Measurements from ENCODE around the gene SYNDIG1. TPM values are rescaled to one million over a fixed set of nuclear protein-coding genes. Genes with fewer than 3 reads are reported as not detected.

SYNDIG1 gene
- polyA plus RNA-seq, 4 donors, result 0.90 to 2.0 (median 1.9) TPM; not detected in 1

DNA sequence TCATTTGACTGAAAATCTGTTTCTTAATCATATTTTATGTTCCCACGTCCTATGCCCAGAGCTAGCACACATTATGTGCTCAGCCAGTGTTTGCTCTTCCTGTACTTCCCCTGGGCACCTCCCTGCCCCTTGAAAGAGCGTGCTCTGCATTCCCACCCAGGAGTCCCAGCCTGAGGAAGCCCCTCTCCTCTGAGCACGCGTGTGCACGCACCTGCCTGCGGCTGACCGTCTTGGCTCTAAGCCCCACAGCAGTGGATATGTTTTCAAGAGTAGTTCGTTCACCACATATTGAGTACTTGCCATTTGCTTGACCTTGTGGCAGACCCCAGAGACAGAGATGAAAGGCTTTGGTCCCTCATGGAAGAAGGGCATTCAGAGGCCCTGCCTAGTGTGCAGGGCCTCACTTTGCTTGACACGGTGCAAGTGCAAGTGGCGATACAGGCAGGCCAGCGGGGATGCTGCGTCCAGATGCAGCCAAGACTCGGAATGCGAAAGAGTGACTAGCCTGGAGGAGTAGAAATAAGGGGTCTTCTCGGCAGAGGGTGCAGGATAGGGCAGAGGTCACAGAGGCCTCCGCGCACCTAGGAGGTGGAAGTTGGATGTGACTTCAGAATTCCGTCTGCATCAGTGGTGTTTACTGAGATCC is 14.1 kb downstream of the SYNDIG1 start:
- H3K36me3 ChIP-seq (ENCODE audit: control insufficient read depth in 3 of 3, insufficient read depth in 2 of 3, low read depth in 1 of 3, low read length in 3 of 3), result no peaks in the 10 kb centered on the region
- H3K27ac ChIP-seq (ENCODE audit: low read depth in 1 of 3, low read length in 2 of 3), result no peak overlapping the region
- DNase-seq (no peak), FAIRE-seq (no peak)
- WGBS, 3 donors, result 84 to 90% (median 88%) methylated on average over 18 of the region's 18 CpGs
- no peak overlapping the region for H3K4me3 ChIP-seq (ENCODE audit: low read depth in 1 of 3, low read length in 3 of 3)
- no peaks in the 10 kb centered on the region for H3K4me1 ChIP-seq (ENCODE audit: control insufficient read depth in 3 of 3, insufficient read depth in 2 of 3, low read depth in 1 of 3, low read length in 2 of 3)
- H3K27me3 ChIP-seq (ENCODE audit: control insufficient read depth in 3 of 3, insufficient read depth in 3 of 3, low read length in 3 of 3), result peaks cover 0 to 2% (median 0%) of the 10 kb centered on the region in 3 donors
- no peaks in the 10 kb centered on the region for H3K9me3 ChIP-seq (ENCODE audit: control insufficient read depth in 2 of 2, insufficient read depth in 1 of 2, low read depth in 1 of 2, low read length in 1 of 2)

DNA sequence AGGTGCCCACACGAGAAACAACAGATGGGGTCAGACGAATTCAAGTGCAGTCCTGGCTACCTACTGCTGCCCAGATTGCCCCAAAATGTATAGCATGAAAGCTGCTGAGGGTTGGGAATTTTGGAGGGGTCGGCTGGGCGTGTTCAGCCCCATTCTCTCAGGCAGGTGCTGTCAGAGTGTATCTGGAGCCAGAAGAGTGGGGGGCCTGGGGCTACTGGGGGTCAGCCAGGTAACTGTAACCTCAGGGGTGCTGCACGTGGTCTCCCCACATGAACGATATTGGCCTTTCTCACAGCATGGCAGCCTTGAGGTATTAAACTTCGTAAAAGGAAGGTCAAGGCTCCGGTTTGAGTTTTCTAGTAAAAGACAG is 14.6 kb downstream of the SYNDIG1 start:
- Histone ChIP-seq H3K27me3 (ENCODE audit: control insufficient read depth in 3 of 3, insufficient read depth in 3 of 3, low read length in 3 of 3) (peaks cover 0 to 2% (median 0%) of the 10 kb centered on the region in 3 donors), H3K36me3 (ENCODE audit: control insufficient read depth in 3 of 3, insufficient read depth in 2 of 3, low read depth in 1 of 3, low read length in 3 of 3) (no peaks in the 10 kb centered on the region), H3K27ac (ENCODE audit: low read depth in 1 of 3, low read length in 2 of 3) (no peak overlapping the region), H3K4me1 (ENCODE audit: control insufficient read depth in 3 of 3, insufficient read depth in 2 of 3, low read depth in 1 of 3, low read length in 2 of 3) (no peaks in the 10 kb centered on the region), H3K4me3 (ENCODE audit: low read depth in 1 of 3, low read length in 3 of 3) (no peak overlapping the region), H3K9me3 (ENCODE audit: control insufficient read depth in 2 of 2, insufficient read depth in 1 of 2, low read depth in 1 of 2, low read length in 1 of 2) (no peaks in the 10 kb centered on the region)
- 76 to 84% (median 76%) methylated on average over 8 of the region's 8 CpGs for WGBS, 3 donors
- FAIRE-seq, result no peak
- DNase-seq, result no peak

GRCh38 chr20:24485981-24486380 is 16.6 kb downstream of the SYNDIG1 start:
- Histone ChIP-seq H3K9me3 (ENCODE audit: control insufficient read depth in 2 of 2, insufficient read depth in 1 of 2, low read depth in 1 of 2, low read length in 1 of 2) (no peaks in the 10 kb centered on the region), H3K27me3 (ENCODE audit: control insufficient read depth in 3 of 3, insufficient read depth in 3 of 3, low read length in 3 of 3) (no peaks in the 10 kb centered on the region), H3K4me3 (ENCODE audit: low read depth in 1 of 3, low read length in 3 of 3) (no peak overlapping the region), H3K27ac (ENCODE audit: low read depth in 1 of 3, low read length in 2 of 3) (no peak overlapping the region), H3K36me3 (ENCODE audit: control insufficient read depth in 3 of 3, insufficient read depth in 2 of 3, low read depth in 1 of 3, low read length in 3 of 3) (no peaks in the 10 kb centered on the region), H3K4me1 (ENCODE audit: control insufficient read depth in 3 of 3, insufficient read depth in 2 of 3, low read depth in 1 of 3, low read length in 2 of 3) (no peaks in the 10 kb centered on the region)
- FAIRE-seq (no peak), DNase-seq (no peak)
- 59 to 87% (median 61%) methylated on average over 1 of the region's 1 CpG for WGBS, 3 donors

DNA sequence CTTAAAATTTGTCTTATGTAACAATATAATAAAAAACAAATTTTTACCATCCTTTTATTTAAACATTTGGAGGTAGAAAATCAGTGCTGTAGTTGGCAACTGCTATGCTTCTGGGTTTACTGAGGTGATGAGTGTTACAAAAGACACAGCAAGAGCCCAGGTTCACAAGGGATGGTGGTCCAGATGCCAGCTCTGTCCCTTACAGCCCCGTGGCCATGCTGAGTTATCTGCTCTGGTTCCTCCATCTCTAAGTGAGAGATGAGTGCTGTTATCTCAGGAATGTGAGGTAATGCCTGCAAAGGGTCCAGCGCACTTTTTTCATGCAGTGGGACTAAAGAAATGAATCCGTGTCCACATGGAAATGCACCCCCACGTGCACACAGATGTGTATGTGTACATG is 17.8 kb downstream of the SYNDIG1 start:
- Histone ChIP-seq H3K4me3 (ENCODE audit: low read depth in 1 of 3, low read length in 3 of 3) (no peak overlapping the region), H3K27me3 (ENCODE audit: control insufficient read depth in 3 of 3, insufficient read depth in 3 of 3, low read length in 3 of 3) (no peaks in the 10 kb centered on the region), H3K4me1 (ENCODE audit: control insufficient read depth in 3 of 3, insufficient read depth in 2 of 3, low read depth in 1 of 3, low read length in 2 of 3) (no peaks in the 10 kb centered on the region), H3K9me3 (ENCODE audit: control insufficient read depth in 2 of 2, insufficient read depth in 1 of 2, low read depth in 1 of 2, low read length in 1 of 2) (no peaks in the 10 kb centered on the region), H3K27ac (ENCODE audit: low read depth in 1 of 3, low read length in 2 of 3) (no peak overlapping the region), H3K36me3 (ENCODE audit: control insufficient read depth in 3 of 3, insufficient read depth in 2 of 3, low read depth in 1 of 3, low read length in 3 of 3) (no peaks in the 10 kb centered on the region)
- no peak for FAIRE-seq
- DNase-seq, result no peak
- 67 to 74% (median 67%) methylated on average over 4 of the region's 4 CpGs for WGBS, 3 donors

DNA sequence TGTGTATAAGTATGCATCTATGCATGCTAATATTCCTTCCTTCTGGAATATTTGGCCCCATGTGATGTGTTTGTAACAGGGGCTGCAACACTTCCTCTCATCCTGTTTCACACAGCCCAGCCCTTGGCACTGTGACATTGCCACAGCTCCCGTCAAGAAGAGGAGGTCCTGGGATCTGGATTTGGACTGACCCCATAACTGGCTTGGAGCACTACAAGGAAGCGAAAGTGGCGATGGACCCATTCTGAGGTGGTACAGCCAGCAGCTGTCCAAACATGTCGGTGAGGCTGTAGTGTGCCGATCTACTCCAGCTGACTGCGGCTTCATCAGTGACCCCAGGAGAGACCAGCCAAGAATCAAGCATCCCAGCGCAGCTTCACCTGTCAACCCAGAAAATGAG is 18.2 kb downstream of the SYNDIG1 start:
- no peak overlapping the region for H3K4me3 ChIP-seq (ENCODE audit: low read depth in 1 of 3, low read length in 3 of 3)
- no peaks in the 10 kb centered on the region for H3K36me3 ChIP-seq (ENCODE audit: control insufficient read depth in 3 of 3, insufficient read depth in 2 of 3, low read depth in 1 of 3, low read length in 3 of 3)
- H3K9me3 ChIP-seq (ENCODE audit: control insufficient read depth in 2 of 2, insufficient read depth in 1 of 2, low read depth in 1 of 2, low read length in 1 of 2), result no peaks in the 10 kb centered on the region
- FAIRE-seq, result no peak
- no peaks in the 10 kb centered on the region for H3K4me1 ChIP-seq (ENCODE audit: control insufficient read depth in 3 of 3, insufficient read depth in 2 of 3, low read depth in 1 of 3, low read length in 2 of 3)
- no peak for DNase-seq
- H3K27ac ChIP-seq (ENCODE audit: low read depth in 1 of 3, low read length in 2 of 3), result no peak overlapping the region
- WGBS, 3 donors, result 86 to 91% (median 89%) methylated on average over 7 of the region's 7 CpGs
- no peaks in the 10 kb centered on the region for H3K27me3 ChIP-seq (ENCODE audit: control insufficient read depth in 3 of 3, insufficient read depth in 3 of 3, low read length in 3 of 3)

- Histone ChIP-seq H3K9me3 (ENCODE audit: control insufficient read depth in 2 of 2, insufficient read depth in 1 of 2, low read depth in 1 of 2, low read length in 1 of 2) (no peaks in the 10 kb centered on the region), H3K27ac (ENCODE audit: low read depth in 1 of 3, low read length in 2 of 3) (no peak overlapping the region), H3K4me1 (ENCODE audit: control insufficient read depth in 3 of 3, insufficient read depth in 2 of 3, low read depth in 1 of 3, low read length in 2 of 3) (no peaks in the 10 kb centered on the region), H3K27me3 (ENCODE audit: control insufficient read depth in 3 of 3, insufficient read depth in 3 of 3, low read length in 3 of 3) (no peaks in the 10 kb centered on the region), H3K4me3 (ENCODE audit: low read depth in 1 of 3, low read length in 3 of 3) (no peak overlapping the region), H3K36me3 (ENCODE audit: control insufficient read depth in 3 of 3, insufficient read depth in 2 of 3, low read depth in 1 of 3, low read length in 3 of 3) (no peaks in the 10 kb centered on the region)
- DNase-seq (peak in 1 of 2 donors; percentile 45), FAIRE-seq (no peak)
- 32 to 58% (median 38%) methylated on average over 11 of the region's 11 CpGs for WGBS, 3 donors
Measured at GRCh38 chr20:24488064-24488799, 18.8 kb downstream of the SYNDIG1 start.

GRCh38 chr20:24488800-24489175 is 19.4 kb downstream of the SYNDIG1 start:
- H3K4me1 ChIP-seq (ENCODE audit: control insufficient read depth in 3 of 3, insufficient read depth in 2 of 3, low read depth in 1 of 3, low read length in 2 of 3), result no peaks in the 10 kb centered on the region
- no peaks in the 10 kb centered on the region for H3K9me3 ChIP-seq (ENCODE audit: control insufficient read depth in 2 of 2, insufficient read depth in 1 of 2, low read depth in 1 of 2, low read length in 1 of 2)
- no peak for FAIRE-seq
- H3K4me3 ChIP-seq (ENCODE audit: low read depth in 1 of 3, low read length in 3 of 3), result no peak overlapping the region
- H3K27ac ChIP-seq (ENCODE audit: low read depth in 1 of 3, low read length in 2 of 3), result no peak overlapping the region
- no peaks in the 10 kb centered on the region for H3K36me3 ChIP-seq (ENCODE audit: control insufficient read depth in 3 of 3, insufficient read depth in 2 of 3, low read depth in 1 of 3, low read length in 3 of 3)
- 82 to 90% (median 88%) methylated on average over 6 of the region's 6 CpGs for WGBS, 3 donors
- no peak for DNase-seq
- no peaks in the 10 kb centered on the region for H3K27me3 ChIP-seq (ENCODE audit: control insufficient read depth in 3 of 3, insufficient read depth in 3 of 3, low read length in 3 of 3)

GRCh38 chr20:24489193-24489592 is 19.8 kb downstream of the SYNDIG1 start:
- FAIRE-seq, result no peak
- 84 to 89% (median 89%) methylated on average over 5 of the region's 5 CpGs for WGBS, 3 donors

More at GRCh38 chr20:24489193-24489592, 19.8 kb downstream of the SYNDIG1 start:
- Histone ChIP-seq H3K9me3 (ENCODE audit: control insufficient read depth in 2 of 2, insufficient read depth in 1 of 2, low read depth in 1 of 2, low read length in 1 of 2) (no peaks in the 10 kb centered on the region), H3K27me3 (ENCODE audit: control insufficient read depth in 3 of 3, insufficient read depth in 3 of 3, low read length in 3 of 3) (no peaks in the 10 kb centered on the region), H3K4me3 (ENCODE audit: low read depth in 1 of 3, low read length in 3 of 3) (no peak overlapping the region), H3K36me3 (ENCODE audit: control insufficient read depth in 3 of 3, insufficient read depth in 2 of 3, low read depth in 1 of 3, low read length in 3 of 3) (no peaks in the 10 kb centered on the region), H3K4me1 (ENCODE audit: control insufficient read depth in 3 of 3, insufficient read depth in 2 of 3, low read depth in 1 of 3, low read length in 2 of 3) (no peaks in the 10 kb centered on the region), H3K27ac (ENCODE audit: low read depth in 1 of 3, low read length in 2 of 3) (no peak overlapping the region)
- DNase-seq, result no peak

All from small intestine (tissue), 7 donors.